ENCODE measurements around the gene PFDN4.

The PFDN4 gene

DNA sequence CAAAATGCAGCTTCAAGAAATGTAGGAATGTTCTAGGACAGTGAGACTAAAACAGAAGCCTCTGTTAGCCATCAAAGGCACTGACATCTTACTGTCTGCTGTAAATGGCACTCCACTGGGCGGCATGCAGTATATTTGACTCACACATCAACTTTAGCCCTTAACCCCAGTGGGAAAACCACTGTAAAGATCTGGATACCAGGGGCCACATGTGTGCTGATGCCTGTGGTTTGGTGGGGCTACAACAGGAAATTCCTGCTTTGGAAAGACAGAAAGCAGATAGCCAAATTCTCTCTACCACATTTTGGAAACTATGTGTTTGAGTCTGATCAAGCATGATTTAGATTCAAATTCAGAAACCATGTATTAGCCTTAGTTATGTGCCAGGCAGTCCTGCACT is 4.3 kb downstream of the PFDN4 start (continued):
- TF ChIP-seq, protein P1, sequence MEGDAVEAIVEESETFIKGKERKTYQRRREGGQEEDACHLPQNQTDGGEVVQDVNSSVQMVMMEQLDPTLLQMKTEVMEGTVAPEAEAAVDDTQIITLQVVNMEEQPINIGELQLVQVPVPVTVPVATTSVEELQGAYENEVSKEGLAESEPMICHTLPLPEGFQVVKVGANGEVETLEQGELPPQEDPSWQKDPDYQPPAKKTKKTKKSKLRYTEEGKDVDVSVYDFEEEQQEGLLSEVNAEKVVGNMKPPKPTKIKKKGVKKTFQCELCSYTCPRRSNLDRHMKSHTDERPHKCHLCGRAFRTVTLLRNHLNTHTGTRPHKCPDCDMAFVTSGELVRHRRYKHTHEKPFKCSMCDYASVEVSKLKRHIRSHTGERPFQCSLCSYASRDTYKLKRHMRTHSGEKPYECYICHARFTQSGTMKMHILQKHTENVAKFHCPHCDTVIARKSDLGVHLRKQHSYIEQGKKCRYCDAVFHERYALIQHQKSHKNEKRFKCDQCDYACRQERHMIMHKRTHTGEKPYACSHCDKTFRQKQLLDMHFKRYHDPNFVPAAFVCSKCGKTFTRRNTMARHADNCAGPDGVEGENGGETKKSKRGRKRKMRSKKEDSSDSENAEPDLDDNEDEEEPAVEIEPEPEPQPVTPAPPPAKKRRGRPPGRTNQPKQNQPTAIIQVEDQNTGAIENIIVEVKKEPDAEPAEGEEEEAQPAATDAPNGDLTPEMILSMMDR (tag by site-specific recombination; IDR thresholded peaks at IDR 0.05): no peak

DNA sequence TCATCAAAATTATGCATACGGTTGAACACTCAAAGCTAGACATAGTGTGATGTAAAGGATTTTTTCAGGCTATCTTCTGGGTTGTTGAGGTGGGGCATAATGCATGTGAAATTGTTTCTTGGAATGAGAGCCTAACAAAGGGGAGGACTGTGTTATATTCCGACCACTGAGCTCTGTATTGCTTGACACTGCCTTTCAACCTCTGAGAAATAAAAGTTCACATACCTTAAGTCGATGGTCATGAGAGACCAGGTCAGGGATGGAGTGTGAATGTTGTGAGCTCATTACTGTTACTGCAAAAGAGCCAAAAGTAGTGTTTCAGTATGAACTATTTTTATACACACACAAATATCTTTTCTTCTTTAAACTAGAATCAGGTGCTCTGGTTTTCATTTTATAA is 5.0 kb downstream of the PFDN4 start:
- no peak overlapping the region for H3K4me3 ChIP-seq (ENCODE audit: low read depth, low read length)
- ChIA-PET POLR2A (no interaction called here), CTCF (interaction anchor here (0.7 to 2.4 kb wide), 5 partner anchors 15 to 194 kb away, joined by 3 to 8 read pairs (median 3); no protein-coding TSS in a partner anchor)
- H3K36me3 ChIP-seq (ENCODE audit: control insufficient read depth in 2 of 2, insufficient read depth in 1 of 2, low read length in 2 of 2): peaks cover 5 to 45% of the 10 kb centered on the region in 2 experiments; a peak in 2 of 3 replicates
- H3K9me3 ChIP-seq (ENCODE audit: control insufficient read depth, insufficient read depth, low read depth, low read length): no peaks in the 10 kb centered on the region
- TF ChIP-seq ZNF311 (tag by site-specific recombination; IDR thresholded peaks at IDR 0.05; ENCODE audit: borderline replicate concordance) (no peak), SP3 (tag by site-specific recombination; IDR thresholded peaks at IDR 0.05) (no peak), HOXD13 (CRISPR knock-in tag; IDR thresholded peaks at IDR 0.05; ENCODE audit: borderline replicate concordance) (no peak), ZNF404 (tag by site-specific recombination; IDR thresholded peaks at IDR 0.05) (no peak), TRIM28 (IDR thresholded peaks at IDR 0.05; ENCODE audit: borderline replicate concordance, low read length) (no peak), IKZF3 (tag by site-specific recombination; IDR thresholded peaks at IDR 0.05) (no peak)
- TF ChIP-seq, protein P2, sequence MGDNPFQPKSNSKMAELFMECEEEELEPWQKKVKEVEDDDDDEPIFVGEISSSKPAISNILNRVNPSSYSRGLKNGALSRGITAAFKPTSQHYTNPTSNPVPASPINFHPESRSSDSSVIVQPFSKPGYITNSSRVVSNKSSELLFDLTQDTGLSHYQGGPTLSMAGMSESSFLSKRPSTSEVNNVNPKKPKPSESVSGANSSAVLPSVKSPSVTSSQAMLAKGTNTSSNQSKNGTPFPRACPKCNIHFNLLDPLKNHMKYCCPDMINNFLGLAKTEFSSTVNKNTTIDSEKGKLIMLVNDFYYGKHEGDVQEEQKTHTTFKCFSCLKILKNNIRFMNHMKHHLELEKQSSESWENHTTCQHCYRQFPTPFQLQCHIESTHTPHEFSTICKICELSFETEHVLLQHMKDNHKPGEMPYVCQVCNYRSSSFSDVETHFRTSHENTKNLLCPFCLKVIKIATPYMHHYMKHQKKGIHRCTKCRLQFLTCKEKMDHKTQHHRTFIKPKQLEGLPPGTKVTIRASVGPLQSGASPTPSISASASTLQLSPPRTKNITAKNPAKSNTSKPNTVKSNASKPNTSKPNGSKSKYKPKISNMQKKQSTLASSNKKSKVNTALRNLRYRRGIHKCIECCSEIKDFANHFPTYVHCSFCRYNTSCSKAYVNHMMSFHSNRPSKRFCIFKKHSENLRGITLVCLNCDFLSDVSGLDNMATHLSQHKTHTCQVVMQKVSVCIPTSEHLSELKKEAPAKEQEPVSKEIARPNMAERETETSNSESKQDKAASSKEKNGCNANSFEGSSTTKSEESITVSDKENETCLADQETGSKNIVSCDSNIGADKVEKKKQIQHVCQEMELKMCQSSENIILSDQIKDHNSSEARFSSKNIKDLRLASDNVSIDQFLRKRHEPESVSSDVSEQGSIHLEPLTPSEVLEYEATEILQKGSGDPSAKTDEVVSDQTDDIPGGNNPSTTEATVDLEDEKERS (tag by site-specific recombination; IDR thresholded peaks at IDR 0.05): no peak
- no peaks in the 10 kb centered on the region for H3K4me1 ChIP-seq (ENCODE audit: control insufficient read depth, insufficient read depth, low read length)
- H3K27ac ChIP-seq (ENCODE audit: extremely low read depth, low read depth, low read length): no peak overlapping the region

DNA sequence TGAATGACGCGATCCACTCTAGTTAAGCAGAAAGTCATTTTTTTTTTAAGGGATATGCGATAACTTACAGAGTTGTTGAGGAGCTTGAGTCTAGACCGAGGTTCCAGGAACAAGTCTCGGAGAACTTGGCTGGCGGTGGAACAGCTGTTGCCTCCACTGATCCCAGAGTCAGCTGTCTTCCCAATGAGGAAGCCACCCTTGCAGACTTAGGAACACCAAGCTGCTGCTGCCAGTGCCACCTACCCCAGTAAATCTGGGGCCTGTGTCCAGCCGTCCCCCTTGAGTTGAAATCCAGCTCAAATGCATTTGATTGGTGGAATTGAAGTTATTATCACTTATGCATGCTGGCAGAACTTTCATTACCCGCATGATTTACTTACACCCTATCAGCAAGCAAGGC is 6.7 kb downstream of the PFDN4 start:
- Histone ChIP-seq H3K27ac (ENCODE audit: extremely low read depth, low read depth, low read length) (no peak overlapping the region), H3K4me1 (ENCODE audit: control insufficient read depth, insufficient read depth, low read length) (no peaks in the 10 kb centered on the region), H3K9me3 (ENCODE audit: control insufficient read depth, insufficient read depth, low read depth, low read length) (no peaks in the 10 kb centered on the region), H3K36me3 (ENCODE audit: control insufficient read depth in 2 of 2, insufficient read depth in 1 of 2, low read length in 2 of 2) (peaks cover 5 to 50% of the 10 kb centered on the region in 2 experiments; a peak in 2 of 3 replicates), H3K4me3 (ENCODE audit: low read depth, low read length) (no peak overlapping the region)
- TF ChIP-seq, protein P3, sequence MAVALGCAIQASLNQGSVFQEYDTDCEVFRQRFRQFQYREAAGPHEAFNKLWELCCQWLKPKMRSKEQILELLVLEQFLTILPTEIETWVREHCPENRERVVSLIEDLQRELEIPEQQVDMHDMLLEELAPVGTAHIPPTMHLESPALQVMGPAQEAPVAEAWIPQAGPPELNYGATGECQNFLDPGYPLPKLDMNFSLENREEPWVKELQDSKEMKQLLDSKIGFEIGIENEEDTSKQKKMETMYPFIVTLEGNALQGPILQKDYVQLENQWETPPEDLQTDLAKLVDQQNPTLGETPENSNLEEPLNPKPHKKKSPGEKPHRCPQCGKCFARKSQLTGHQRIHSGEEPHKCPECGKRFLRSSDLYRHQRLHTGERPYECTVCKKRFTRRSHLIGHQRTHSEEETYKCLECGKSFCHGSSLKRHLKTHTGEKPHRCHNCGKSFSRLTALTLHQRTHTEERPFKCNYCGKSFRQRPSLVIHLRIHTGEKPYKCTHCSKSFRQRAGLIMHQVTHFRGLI (tag by site-specific recombination; IDR thresholded peaks at IDR 0.05): no peak
- TF ChIP-seq HOXA7 (CRISPR knock-in tag; IDR thresholded peaks at IDR 0.05; ENCODE audit: borderline replicate concordance): no peak
- TF ChIP-seq ZNF416 (tag by site-specific recombination; IDR thresholded peaks at IDR 0.05): no peak
- TF ChIP-seq ZNF138 (tag by site-specific recombination; IDR thresholded peaks at IDR 0.05; ENCODE audit: borderline replicate concordance): no peak
- no peak for TF ChIP-seq ZNF133 (tag by site-specific recombination; IDR thresholded peaks at IDR 0.05)
- TF ChIP-seq, protein P4, sequence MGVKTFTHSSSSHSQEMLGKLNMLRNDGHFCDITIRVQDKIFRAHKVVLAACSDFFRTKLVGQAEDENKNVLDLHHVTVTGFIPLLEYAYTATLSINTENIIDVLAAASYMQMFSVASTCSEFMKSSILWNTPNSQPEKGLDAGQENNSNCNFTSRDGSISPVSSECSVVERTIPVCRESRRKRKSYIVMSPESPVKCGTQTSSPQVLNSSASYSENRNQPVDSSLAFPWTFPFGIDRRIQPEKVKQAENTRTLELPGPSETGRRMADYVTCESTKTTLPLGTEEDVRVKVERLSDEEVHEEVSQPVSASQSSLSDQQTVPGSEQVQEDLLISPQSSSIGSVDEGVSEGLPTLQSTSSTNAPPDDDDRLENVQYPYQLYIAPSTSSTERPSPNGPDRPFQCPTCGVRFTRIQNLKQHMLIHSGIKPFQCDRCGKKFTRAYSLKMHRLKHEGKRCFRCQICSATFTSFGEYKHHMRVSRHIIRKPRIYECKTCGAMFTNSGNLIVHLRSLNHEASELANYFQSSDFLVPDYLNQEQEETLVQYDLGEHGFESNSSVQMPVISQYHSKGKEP (tag by site-specific recombination; IDR thresholded peaks at IDR 0.05): no peak
- no peak for TF ChIP-seq ZNF658 (tag by site-specific recombination; IDR thresholded peaks at IDR 0.05)
- ChIA-PET CTCF (interaction anchor here (0.7 to 2.4 kb wide), 5 partner anchors 111 to 434 kb away, joined by 3 to 6 read pairs (median 5); no protein-coding TSS in a partner anchor), POLR2A (no interaction called here)

Measured in HEK293 (cell line).